Smooth muscle cell (in vitro differentiated cells): Measurements from ENCODE around the gene IL19. TPM values are rescaled to one million over a fixed set of nuclear protein-coding genes. Genes with fewer than 3 reads are reported as not detected.

Experiments used
- DNase-seq: peaks from one replicate; lab custom pipeline; 2025; ENCODE audit not compliant: unreplicated experiment; lab: John Stamatoyannopoulos, UW
- H2AFZ ChIP-seq: fragments of 200-600 bp; sonication (generic); 2 replicates; pipeline ENCODE4 v1.6.0; 2016; ENCODE audit warnings: antibody characterized with exemption, low read depth, mild to moderate bottlenecking
- H3F3A ChIP-seq: fragments of 200-600 bp; sonication (generic); 2 replicates; pipeline ENCODE4 v1.6.0; 2017; ENCODE audit warnings: antibody characterized with exemption, low read depth
- H3K27ac ChIP-seq: fragments of 200-600 bp; sonication (generic); 2 replicates; pipeline ENCODE4 v1.5.1; 2016; ENCODE audit warnings: low read depth, mild to moderate bottlenecking
- H3K27me3 ChIP-seq: fragments of 200-600 bp; sonication (generic); 2 replicates; pipeline ENCODE4 v1.6.1; 2016; ENCODE audit warnings: low read depth, mild to moderate bottlenecking
- H3K36me3 ChIP-seq: fragments of 200-600 bp; sonication (generic); 2 replicates; pipeline ENCODE4 v1.5.1; 2016; ENCODE audit warnings: low read depth
- H3K4me1 ChIP-seq: fragments of 200-600 bp; sonication (generic); 2 replicates; pipeline ENCODE4 v1.5.1; 2016; ENCODE audit warnings: low read depth
- H3K4me2 ChIP-seq: fragments of 200-600 bp; sonication (generic); 2 replicates; pipeline ENCODE4 v1.6.0; 2016; ENCODE audit warnings: mild to moderate bottlenecking
- H3K4me3 ChIP-seq: fragments of 200-600 bp; sonication (generic); 2 replicates; pipeline ENCODE4 v1.5.1; 2016; ENCODE audit warnings: mild to moderate bottlenecking
- H3K79me2 ChIP-seq: fragments of 200-600 bp; sonication (generic); 2 replicates; pipeline ENCODE4 v1.6.0; 2016; ENCODE audit warnings: low read depth, mild to moderate bottlenecking
- H3K9ac ChIP-seq: fragments of 200-600 bp; sonication (generic); 2 replicates; pipeline ENCODE4 v1.6.0; 2016; ENCODE audit warnings: low read depth
- H3K9me3 ChIP-seq: fragments of 200-600 bp; sonication (generic); replicated peaks from 2 replicates; pipeline ENCODE4 v1.5.1; 2016; ENCODE audit warnings: low read depth
- H4K20me1 ChIP-seq: fragments of 200-600 bp; sonication (generic); 2 replicates; pipeline ENCODE4 v1.6.0; 2016; ENCODE audit warnings: low read depth
- CTCF ChIP-seq: fragments of 200-600 bp; sonication (generic); IDR thresholded peaks from 2 replicates; pipeline ENCODE4 v1.5.1; 2017; ENCODE audit warnings: borderline replicate concordance, mild to moderate bottlenecking, antibody characterized with exemption; ENCODE audit not compliant: insufficient read depth, poor library complexity, severe bottlenecking
- WGBS: methylation state at CpG from one replicate; pipeline ENCODE4 v1.1.7; 2016; ENCODE audit warnings: low lambda C conversion rate; 5-methylcytosine and 5-hydroxymethylcytosine counted together
- polyA plus RNA-seq: library from polyadenylated mRNA; unstranded; fragments of >200 nt; fragmentation: Nextera tagmentation; extraction: Ambion mirVana; gene quantifications from 2 replicates; pipeline ENCODE4 v1.2.1, GENCODE V29; 2016
- total RNA-seq: library from RNA; depleted of rRNA; stranded (reverse); fragments of >200 nt; gene quantifications from 2 replicates; pipeline ENCODE4 v1.2.3, GENCODE V29; 2014

Gene IL19
- total and polyA plus RNA-seq, 2 experiments from 2014 or later, result 0.35 TPM; not detected in 1

DNA sequence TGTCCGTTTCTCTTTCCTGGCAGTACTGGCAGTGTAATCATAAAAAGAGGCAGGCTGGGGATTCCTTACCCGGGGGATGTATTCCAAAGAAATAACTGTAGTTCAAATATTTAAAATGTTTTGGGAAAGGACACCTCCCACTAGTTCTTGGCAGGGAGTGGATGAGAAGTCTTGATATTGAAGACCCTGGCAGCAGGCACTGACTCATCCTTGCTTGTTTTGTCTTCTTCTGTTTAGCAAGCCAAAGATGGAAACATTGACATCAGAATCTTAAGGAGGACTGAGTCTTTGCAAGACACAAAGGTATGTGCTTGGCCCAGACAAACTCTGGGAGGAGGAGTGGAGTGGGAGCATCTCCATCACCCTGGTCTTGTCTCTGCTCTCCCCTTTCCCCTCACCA, 95.5 kb downstream of the IL19 start:
- no peak for TF ChIP-seq CTCF
- no peak for DNase-seq
- H2AFZ ChIP-seq, result no peak overlapping the region
- no peaks in the 10 kb centered on the region for H3K79me2 ChIP-seq
- WGBS, result 58% methylated on average over 2 of the region's 2 CpGs
- no peaks in the 10 kb centered on the region for H3K4me1 ChIP-seq
- no peak overlapping the region for H3K4me3 ChIP-seq
- no peaks in the 10 kb centered on the region for H3K36me3 ChIP-seq
- H4K20me1 ChIP-seq, result no peaks in the 10 kb centered on the region
- H3K27ac ChIP-seq, result no peak overlapping the region
- peaks cover 17% of the 10 kb centered on the region for H3K27me3 ChIP-seq
- H3K4me2 ChIP-seq, result no peak overlapping the region
- H3F3A ChIP-seq, result no peaks in the 10 kb centered on the region
- H3K9me3 ChIP-seq, result no peaks in the 10 kb centered on the region
- no peak overlapping the region for H3K9ac ChIP-seq

- H3K79me2 ChIP-seq, result no peaks in the 10 kb centered on the region
- no peak for TF ChIP-seq CTCF
- no peaks in the 10 kb centered on the region for H3F3A ChIP-seq
- peaks cover 10% of the 10 kb centered on the region for H3K27me3 ChIP-seq
- no peaks in the 10 kb centered on the region for H3K36me3 ChIP-seq
- no peak overlapping the region for H2AFZ ChIP-seq
- H3K9me3 ChIP-seq, result no peaks in the 10 kb centered on the region
- no peak overlapping the region for H3K9ac ChIP-seq
- 88% methylated on average over 1 of the region's 1 CpG for WGBS
- no peak overlapping the region for H3K27ac ChIP-seq
- H4K20me1 ChIP-seq, result no peaks in the 10 kb centered on the region
- H3K4me2 ChIP-seq, result no peak overlapping the region
- H3K4me3 ChIP-seq, result no peak overlapping the region
- H3K4me1 ChIP-seq, result no peaks in the 10 kb centered on the region
- no peak for DNase-seq
Observed at GRCh38 chr1:206867239-206867638, 96.7 kb downstream of the IL19 start.

- Histone ChIP-seq H3K36me3 (no peaks in the 10 kb centered on the region), H3K9me3 (no peaks in the 10 kb centered on the region), H3F3A (no peaks in the 10 kb centered on the region), H3K27ac (no peak overlapping the region), H4K20me1 (no peaks in the 10 kb centered on the region), H2AFZ (no peak overlapping the region), H3K9ac (no peak overlapping the region), H3K79me2 (no peaks in the 10 kb centered on the region), H3K27me3 (peaks cover 7% of the 10 kb centered on the region), H3K4me1 (no peaks in the 10 kb centered on the region), H3K4me2 (no peak overlapping the region), H3K4me3 (no peak overlapping the region)
- DNase-seq, result no peak
- no peak for TF ChIP-seq CTCF
Observed at GRCh38 chr1:206867716-206868115, 97.1 kb downstream of the IL19 start.

DNA sequence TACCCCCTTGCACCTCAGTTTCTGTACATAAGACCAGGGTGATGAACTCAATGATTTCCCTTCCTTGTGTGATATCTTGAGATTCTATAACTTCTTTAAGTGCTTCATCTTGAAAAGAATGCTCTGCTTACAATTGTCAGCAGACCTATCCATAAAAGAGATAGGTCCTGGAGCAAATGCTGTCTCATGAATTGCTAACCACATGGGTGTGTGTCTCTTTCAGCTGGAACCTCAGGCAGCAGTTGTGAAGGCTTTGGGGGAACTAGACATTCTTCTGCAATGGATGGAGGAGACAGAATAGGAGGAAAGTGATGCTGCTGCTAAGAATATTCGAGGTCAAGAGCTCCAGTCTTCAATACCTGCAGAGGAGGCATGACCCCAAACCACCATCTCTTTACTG, 97.7 kb downstream of the IL19 start:
- Histone ChIP-seq H4K20me1 (no peaks in the 10 kb centered on the region), H3F3A (no peaks in the 10 kb centered on the region), H3K4me3 (no peak overlapping the region), H3K36me3 (no peaks in the 10 kb centered on the region), H3K27me3 (peaks cover 1% of the 10 kb centered on the region), H3K4me1 (no peaks in the 10 kb centered on the region), H3K9ac (no peak overlapping the region), H3K9me3 (no peaks in the 10 kb centered on the region), H3K27ac (no peak overlapping the region), H2AFZ (no peak overlapping the region), H3K4me2 (no peak overlapping the region), H3K79me2 (no peaks in the 10 kb centered on the region)
- 52% methylated on average over 1 of the region's 1 CpG for WGBS
- TF ChIP-seq CTCF, result no peak
- no peak for DNase-seq
